Renal cortex interstitium (tissue), 15 donors: ENCODE data around the gene IL5RA. TPM values are rescaled to one million over a fixed set of nuclear protein-coding genes. Genes with fewer than 3 reads are reported as not detected.

Experiments used
- DNase-seq, 11 donors: peaks; one replicate each; pipeline ENCODE4 v3.0.0-alpha.2; 2013; ENCODE audit warnings: low read depth in 9 of 11, low spot score in 4 of 11; ENCODE audit errors: extremely low read depth in 1 of 11
- long read RNA-seq, 16 experiments: transcript quantifications; one replicate each; lab custom pipeline, GENCODE V29; 2026
- polyA plus RNA-seq, 3 donors: library from polyadenylated mRNA; unstranded; fragments of 120-200 nt; gene quantifications; one replicate each; pipeline ENCODE4 v1.2.1, GENCODE V29; 2013; ENCODE audit not compliant: insufficient read length in 3 of 3

The IL5RA gene
- under 1 TPM; 0.32 to 0.79 (median 0.65) TPM for polyA plus RNA-seq
- long read RNA-seq, donor 1 = 0 reads
- long read RNA-seq, donor 2 = 0 reads
- long read RNA-seq, donor 3 = 0 reads
- long read RNA-seq, donor 4 = 0 reads
- long read RNA-seq, donor 5 = 0 reads
- long read RNA-seq, donor 6 = 0 reads
- long read RNA-seq, donor 7 = 0 reads
- long read RNA-seq, donor 8 = 0 reads
- long read RNA-seq, donor 9 = 0 reads
- long read RNA-seq, donor 10 = 0 reads
- long read RNA-seq, donor 11 = 0 reads
- long read RNA-seq, donor 12 = 0 reads
- long read RNA-seq, donor 13 = 0 reads
- long read RNA-seq, donor 14 = 0 reads
- long read RNA-seq, donor 15 = 0 reads
- long read RNA-seq, donor 16, partial matches to known transcripts = 0 of 1 reads
- long read RNA-seq, donor 16, other reads (novel, unspliced or antisense) = 0 of 1 reads

- DNase-seq = peak in 10 of 11 donors; percentile 19 to 64 (median 40)
These were observed at the start of gene IL5RA for GRCh38 chr3:3110299-3110630. Gene IL5RA (minus strand): TSS chr3:3110374. CDS start chr3:3104984, 5,390 bp downstream.

DNA sequence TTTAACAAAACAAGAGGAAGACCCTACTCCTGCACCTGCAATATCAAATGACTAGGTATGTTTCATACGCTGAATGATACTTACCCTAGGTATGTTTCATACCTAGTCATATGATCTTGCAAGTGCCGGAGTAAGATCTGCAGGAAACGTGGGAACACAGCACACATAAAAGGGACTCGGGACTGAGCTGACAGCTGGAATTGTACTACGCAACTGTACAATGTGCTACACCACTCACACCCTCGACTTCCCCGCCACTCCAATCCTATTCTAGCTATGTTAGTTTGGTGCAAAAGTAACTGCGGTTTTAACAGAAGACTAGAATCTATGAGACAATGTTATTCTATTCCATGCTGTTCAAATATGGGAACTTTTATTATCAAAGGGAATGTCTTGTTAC lies 47.3 kb upstream of the IL5RA start:
- no peak for DNase-seq

- DNase-seq = no peak
These were observed 44.9 kb upstream of the IL5RA start for GRCh38 chr3:3154879-3155610.

GRCh38 chr3:3151513-3151912 lies 41.3 kb upstream of the IL5RA start:
- no peak for DNase-seq

- no peak for DNase-seq
These were observed 39.4 kb upstream of the IL5RA start for GRCh38 chr3:3149560-3149959.

DNA sequence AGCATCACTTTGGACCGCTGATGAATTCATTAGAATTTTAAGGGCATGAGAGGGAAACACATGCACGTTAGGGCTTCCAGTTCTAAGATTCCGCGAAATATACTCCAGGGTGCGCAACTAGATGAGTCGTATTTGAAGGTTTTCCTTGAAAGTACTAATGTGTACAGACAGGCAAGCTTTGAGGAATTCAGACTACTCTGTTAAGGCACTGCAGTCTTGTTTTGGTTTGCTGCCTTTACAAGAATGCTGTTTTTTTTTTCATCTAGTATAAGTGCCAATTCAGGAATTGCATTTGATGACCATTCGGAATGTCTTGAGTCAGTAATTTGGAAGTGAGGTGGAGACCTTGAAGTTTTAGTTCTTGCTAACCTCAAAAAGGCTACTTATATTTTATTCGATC lies 35.7 kb upstream of the IL5RA start:
- no peak for DNase-seq

DNA sequence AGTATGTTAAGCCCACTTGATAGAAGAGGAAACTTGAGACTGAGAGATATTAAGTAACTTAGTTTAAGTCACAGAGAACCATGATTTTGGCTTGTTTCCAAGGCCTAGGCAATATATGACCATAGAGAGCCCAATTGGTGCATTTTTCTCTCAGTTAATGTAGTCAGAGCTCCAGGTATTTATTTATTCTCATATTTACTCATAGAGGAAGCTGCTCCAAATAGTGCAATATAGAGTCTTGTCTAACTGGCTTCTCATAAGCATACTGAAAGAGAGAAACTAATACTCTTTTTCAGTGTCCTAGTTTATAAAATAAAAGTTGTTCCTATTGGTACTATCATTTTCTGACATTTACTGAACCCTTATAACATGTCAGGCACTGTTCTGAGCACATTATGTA lies 31.8 kb upstream of the IL5RA start:
- DNase-seq = no peak

DNA sequence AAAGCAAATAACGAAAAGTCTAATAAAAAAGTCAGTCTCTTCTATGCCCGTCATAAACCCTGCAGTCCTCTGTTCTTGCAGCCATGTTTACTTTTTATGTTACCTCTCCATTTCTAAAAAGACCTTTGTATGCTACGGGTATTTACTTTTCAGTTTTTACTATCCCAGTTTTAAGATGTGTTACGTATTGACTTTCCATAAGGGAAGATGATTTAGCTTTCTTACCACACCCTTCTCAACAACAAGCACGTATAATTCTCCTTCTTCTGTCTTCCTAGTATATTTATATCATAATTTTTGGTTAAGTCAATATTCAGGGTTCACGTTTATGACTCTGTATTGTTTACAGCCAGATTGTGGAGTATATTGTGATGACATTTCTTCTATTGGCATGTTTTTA lies 27.4 kb upstream of the IL5RA start:
- DNase-seq = no peak

GRCh38 chr3:3134750-3135448 lies 24.7 kb upstream of the IL5RA start:
- no peak for DNase-seq

GRCh38 chr3:3133500-3133899 lies 23.3 kb upstream of the IL5RA start:
- no peak for DNase-seq

DNA sequence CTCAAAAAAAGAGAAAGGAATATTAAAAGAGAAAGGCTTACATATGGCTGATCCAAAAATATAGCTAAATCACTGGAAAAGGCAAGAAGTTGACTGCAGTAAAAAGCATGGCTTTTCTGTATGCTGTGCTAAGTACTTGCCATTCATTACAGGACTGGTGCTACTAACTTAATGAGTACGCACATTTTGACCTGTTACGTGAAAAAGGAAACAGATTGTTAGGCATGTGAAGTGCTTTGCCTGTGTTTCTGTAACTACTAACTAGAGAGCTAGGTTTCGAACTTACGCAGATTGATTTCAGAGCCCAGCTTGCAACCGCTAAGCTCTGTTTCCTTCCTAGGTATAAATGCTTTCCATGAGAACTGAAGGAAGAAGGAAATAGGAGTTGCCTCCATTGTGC lies 19.4 kb upstream of the IL5RA start:
- no peak for DNase-seq

- DNase-seq = peak in 2 of 11 donors; percentile 20 to 25
These were observed 17.3 kb upstream of the IL5RA start for GRCh38 chr3:3127432-3128010.

- DNase-seq = peak; percentile 79 to 95 (median 92)
These were observed 16.6 kb upstream of the IL5RA start, which contains the start of gene TRNT1 for GRCh38 chr3:3126477-3127431. Gene TRNT1 (plus strand): TSS chr3:3126940. CDS start chr3:3129041, 2,101 bp downstream.

DNA sequence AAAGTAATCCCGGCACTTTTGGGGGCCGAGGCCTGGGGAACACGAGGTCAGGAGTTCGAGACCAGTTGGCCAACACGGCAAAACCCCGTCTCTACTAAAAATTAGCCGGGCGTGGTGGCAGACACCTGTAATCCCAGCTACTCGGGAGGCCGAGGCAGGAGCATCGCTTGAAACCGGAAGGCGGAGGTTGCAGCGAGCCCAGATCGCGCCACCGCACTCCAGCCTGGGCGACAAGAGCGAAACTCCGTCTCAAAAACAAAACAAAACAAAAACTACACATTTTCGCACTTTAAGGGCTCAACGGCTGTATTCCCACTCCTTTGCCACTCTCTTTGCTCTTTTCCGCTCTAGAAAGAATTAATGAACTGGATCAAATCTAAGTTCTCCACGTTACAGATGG lies 15.8 kb upstream of the IL5RA start:
- no peak for DNase-seq

GRCh38 chr3:3119393-3119851 lies 9.2 kb upstream of the IL5RA start:
- no peak for DNase-seq

DNA sequence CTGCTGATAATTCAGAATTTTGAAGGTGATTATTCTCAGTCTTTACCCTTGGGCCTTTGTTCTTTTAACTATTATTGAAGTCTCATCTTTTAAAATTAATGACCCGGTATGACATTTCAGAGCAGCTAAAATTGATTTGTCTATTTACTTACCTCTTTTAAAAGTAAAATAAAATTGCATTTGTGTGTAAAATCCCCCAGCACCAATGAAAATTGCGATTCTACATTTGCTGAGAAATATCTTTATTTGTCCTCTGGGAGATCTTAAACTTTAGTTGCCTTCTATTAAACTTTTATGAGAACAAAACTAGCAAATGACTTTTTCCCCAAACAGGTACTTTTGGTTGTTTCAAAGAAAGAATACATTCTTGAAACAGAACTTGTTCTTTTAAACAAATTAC lies 7.5 kb upstream of the IL5RA start:
- no peak for DNase-seq

DNA sequence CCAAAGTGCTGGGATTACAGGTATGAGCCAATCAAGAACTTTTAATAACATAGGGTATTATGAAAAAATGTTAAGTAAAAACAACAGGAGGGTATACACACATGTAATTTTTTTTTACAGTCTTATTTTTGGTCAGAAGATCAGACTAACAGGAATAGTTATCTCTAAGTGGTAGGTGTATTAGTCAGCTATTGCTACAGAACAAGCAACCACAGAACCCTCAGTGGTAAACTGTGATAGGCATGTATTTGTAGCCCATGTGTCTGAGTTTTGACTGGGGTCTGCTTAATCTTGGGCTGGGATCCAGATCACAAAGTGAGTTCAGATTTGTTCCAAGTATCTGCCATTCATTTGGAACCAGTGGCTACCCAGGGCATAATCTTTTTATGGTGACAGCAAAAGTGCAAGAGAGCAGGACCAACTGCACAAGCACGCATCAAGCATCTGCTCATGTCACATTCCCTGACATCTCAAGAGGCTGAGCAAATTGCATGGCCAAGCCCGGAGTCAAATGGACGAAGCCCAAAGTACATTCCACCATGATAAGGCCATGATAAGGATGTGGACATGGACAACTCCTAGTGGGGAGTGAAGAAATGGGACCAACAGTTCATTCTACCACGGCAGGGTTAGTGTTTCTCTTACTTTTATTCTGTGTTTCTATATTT lies 3.0 kb upstream of the IL5RA start:
- no peak for DNase-seq
